CD4-positive, alpha-beta T cell (primary cell): ENCODE data around the gene GRIN1. TPM values are rescaled to one million over a fixed set of nuclear protein-coding genes. Genes with fewer than 3 reads are reported as not detected.

Experiments
- ATAC-seq: fragments of 200-7000 bp; cut with Tn5 transposase; one replicate; pipeline ENCODE4 v1.10.0; 2022; ENCODE audit warnings: mild to moderate bottlenecking; ENCODE audit not compliant: poor library complexity
- CTCF ChIA-PET: fragments of 350-600 bp; sonication (Branson Sonifier 250); formaldehyde crosslinking; loops from one replicate; lab custom pipeline; 2021; ENCODE audit warnings: antibody characterized with exemption, inconsistent platforms; lab: Charles Lee
- POLR2A ChIA-PET: fragments of 350-600 bp; sonication (Branson Sonifier 250); formaldehyde crosslinking; loops from one replicate; lab custom pipeline; 2021; ENCODE audit warnings: antibody characterized with exemption, inconsistent platforms; lab: Charles Lee
- DNase-seq, 14 experiments: peaks; one replicate each; pipeline ENCODE4 v3.0.0-alpha.2; 2013 to 2020; ENCODE audit warnings: mixed read lengths in 2 of 14
- H3K27ac ChIP-seq, 2 donors: one replicate each; pipeline versions ENCODE4 v1.5.1 to v1.7.0; 2013; ENCODE audit warnings: low read length in 2 of 2, low read depth in 1 of 2, mild to moderate bottlenecking in 1 of 2
- H3K27me3 ChIP-seq, 2 experiments: 1 replicate in 1 of 2; 2 replicates in 1 of 2; pipeline versions ENCODE4 v1.6.1 to v1.7.0; 2013; ENCODE audit warnings: low read length in 2 of 2, control low read depth in 1 of 2, mild to moderate bottlenecking in 1 of 2, moderate library complexity in 1 of 2; ENCODE audit not compliant: insufficient read depth in 2 of 2, control insufficient read depth in 1 of 2
- H3K36me3 ChIP-seq: one replicate; pipeline ENCODE4 v1.6.1; 2013; ENCODE audit warnings: low read length, control low read depth; ENCODE audit not compliant: insufficient read depth
- H3K4me1 ChIP-seq: one replicate; pipeline ENCODE4 v1.6.1; 2013; ENCODE audit warnings: low read length, control low read depth; ENCODE audit not compliant: insufficient read depth
- H3K4me3 ChIP-seq: one replicate; pipeline ENCODE4 v1.5.1; 2013; ENCODE audit warnings: mild to moderate bottlenecking, low read length, moderate library complexity
- H3K9me3 ChIP-seq, 2 experiments: 1 replicate in 1 of 2; 2 replicates in 1 of 2; pipeline versions ENCODE4 v1.6.1 to v1.7.0; 2013; ENCODE audit warnings: low read length in 2 of 2, mild to moderate bottlenecking in 2 of 2, control low read depth in 1 of 2, moderate library complexity in 1 of 2; ENCODE audit not compliant: control insufficient read depth in 1 of 2, insufficient read depth in 1 of 2
- H3K27ac Mint-ChIP-seq: one replicate; pipeline ENCODE4 v1.8.0; 2020; ENCODE audit warnings: mixed read lengths
- H3K27me3 Mint-ChIP-seq: one replicate; pipeline ENCODE4 v1.8.0; 2021; ENCODE audit warnings: mixed read lengths
- H3K36me3 Mint-ChIP-seq: one replicate; pipeline ENCODE4 v1.8.0; 2021; ENCODE audit warnings: low read depth, mixed read lengths
- H3K4me1 Mint-ChIP-seq: one replicate; pipeline ENCODE4 v1.8.0; 2021; ENCODE audit warnings: low read depth, mixed read lengths
- H3K4me3 Mint-ChIP-seq: one replicate; pipeline ENCODE4 v1.8.0; 2020; ENCODE audit warnings: mild to moderate bottlenecking, mixed read lengths
- H3K9me3 Mint-ChIP-seq: one replicate; pipeline ENCODE4 v1.8.0; 2020; ENCODE audit warnings: mixed read lengths
- intact Hi-C, 2 experiments: fragments of 100-400 bp; cut with DNase I in 1 of 2; cut with micrococcal nuclease in 1 of 2; formaldehyde crosslinking; loops; one replicate each; pipeline versions ENCODE4 v1.15.1 to v1.9.0; 2023 to 2025; cut with DNase I, micrococcal nuclease
- total RNA-seq, 174 experiments: library from RNA in 2 of 174; stranded (reverse) in 2 of 174; gene quantifications; one replicate each; pipeline ENCODE4 v1.2.3 and lab custom pipeline; 2021 to 2026
- TF ChIP-seq, protein P1 (sequence below): fragments of 200-600 bp; IDR thresholded peaks from one replicate; pipeline ENCODE4 v1.8.0; 2022; ENCODE audit warnings: antibody characterized with exemption, mild to moderate bottlenecking

GRIN1 gene
- total RNA-seq, 2 experiments from 2014 or later, result not detected

DNA sequence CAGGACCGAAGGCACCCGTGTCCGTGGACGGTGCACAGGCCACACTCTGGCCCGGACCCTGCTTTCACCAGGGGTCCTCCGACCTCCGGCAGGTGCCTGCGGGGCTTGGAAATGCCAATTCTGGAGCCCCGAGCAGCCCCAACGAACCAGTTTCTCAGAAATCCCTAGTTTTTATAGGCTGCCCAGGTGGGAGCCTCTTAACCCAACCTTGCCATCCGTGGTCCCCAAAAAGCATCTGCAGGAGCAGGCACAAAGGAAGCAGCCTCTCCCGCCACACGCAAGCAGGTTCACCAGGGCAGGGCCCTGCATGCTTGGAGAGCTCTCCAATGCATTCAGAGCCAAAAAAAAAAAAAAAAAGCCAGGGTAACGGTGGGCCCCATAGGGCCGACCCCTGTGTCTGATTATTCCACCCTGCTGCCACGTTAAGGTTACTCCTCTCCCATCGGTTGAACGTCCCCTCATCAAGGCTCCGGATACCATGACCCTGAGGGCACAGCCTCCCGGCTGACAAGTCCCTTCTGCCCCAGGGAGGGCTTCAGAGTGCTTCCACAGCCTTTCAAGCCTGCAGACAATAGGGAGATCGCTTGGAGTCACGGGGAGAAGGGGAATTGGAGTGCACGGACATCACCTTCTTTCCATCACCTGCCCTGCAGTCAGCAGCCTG is 62.4 kb downstream of the GRIN1 start:
- TF ChIP-seq, protein P1, sequence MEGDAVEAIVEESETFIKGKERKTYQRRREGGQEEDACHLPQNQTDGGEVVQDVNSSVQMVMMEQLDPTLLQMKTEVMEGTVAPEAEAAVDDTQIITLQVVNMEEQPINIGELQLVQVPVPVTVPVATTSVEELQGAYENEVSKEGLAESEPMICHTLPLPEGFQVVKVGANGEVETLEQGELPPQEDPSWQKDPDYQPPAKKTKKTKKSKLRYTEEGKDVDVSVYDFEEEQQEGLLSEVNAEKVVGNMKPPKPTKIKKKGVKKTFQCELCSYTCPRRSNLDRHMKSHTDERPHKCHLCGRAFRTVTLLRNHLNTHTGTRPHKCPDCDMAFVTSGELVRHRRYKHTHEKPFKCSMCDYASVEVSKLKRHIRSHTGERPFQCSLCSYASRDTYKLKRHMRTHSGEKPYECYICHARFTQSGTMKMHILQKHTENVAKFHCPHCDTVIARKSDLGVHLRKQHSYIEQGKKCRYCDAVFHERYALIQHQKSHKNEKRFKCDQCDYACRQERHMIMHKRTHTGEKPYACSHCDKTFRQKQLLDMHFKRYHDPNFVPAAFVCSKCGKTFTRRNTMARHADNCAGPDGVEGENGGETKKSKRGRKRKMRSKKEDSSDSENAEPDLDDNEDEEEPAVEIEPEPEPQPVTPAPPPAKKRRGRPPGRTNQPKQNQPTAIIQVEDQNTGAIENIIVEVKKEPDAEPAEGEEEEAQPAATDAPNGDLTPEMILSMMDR, result no peak
- H3K4me3 Mint-ChIP-seq, result peak overlapping the region; percentile 93
- H3K4me1 Mint-ChIP-seq, result peaks cover 31% of the 10 kb centered on the region
- Histone ChIP-seq H3K36me3 (peaks cover 2% of the 10 kb centered on the region), H3K4me1 (peaks cover 56% of the 10 kb centered on the region), H3K27ac (peak overlapping the region; percentile 72 to 76), H3K9me3 (peaks cover 0 to 6% of the 10 kb centered on the region in 2 experiments), H3K27me3 (no peaks in the 10 kb centered on the region), H3K4me3 (peak overlapping the region; percentile 87)
- peak overlapping the region; percentile 84 for H3K27ac Mint-ChIP-seq
- ATAC-seq, result no peak
- ChIA-PET CTCF (interaction anchor here (0.6 to 1.4 kb wide), 7 partner anchors 12 to 134 kb away, joined by 3 to 9 read pairs (median 4); partner anchors contain the start of genes ANAPC2, RNF224 and SSNA1), POLR2A (interaction anchor here (0.7 to 2.5 kb wide), 12 partner anchors 9 to 315 kb away, joined by 4 to 39 read pairs (median 8); partner anchors contain the start of genes ANAPC2, MAN1B1, NELFB and RNF208)
- peaks cover 5% of the 10 kb centered on the region for H3K36me3 Mint-ChIP-seq
- H3K27me3 Mint-ChIP-seq, result no peaks in the 10 kb centered on the region
- DNase-seq, result no peak
- no peaks in the 10 kb centered on the region for H3K9me3 Mint-ChIP-seq
- intact Hi-C loops, result loop anchor here (1.0 to 2.0 kb wide), 2 partner anchors 21 to 22 kb away; partner anchors contain the start of gene RNF208 (in 1 of the 2)

DNA sequence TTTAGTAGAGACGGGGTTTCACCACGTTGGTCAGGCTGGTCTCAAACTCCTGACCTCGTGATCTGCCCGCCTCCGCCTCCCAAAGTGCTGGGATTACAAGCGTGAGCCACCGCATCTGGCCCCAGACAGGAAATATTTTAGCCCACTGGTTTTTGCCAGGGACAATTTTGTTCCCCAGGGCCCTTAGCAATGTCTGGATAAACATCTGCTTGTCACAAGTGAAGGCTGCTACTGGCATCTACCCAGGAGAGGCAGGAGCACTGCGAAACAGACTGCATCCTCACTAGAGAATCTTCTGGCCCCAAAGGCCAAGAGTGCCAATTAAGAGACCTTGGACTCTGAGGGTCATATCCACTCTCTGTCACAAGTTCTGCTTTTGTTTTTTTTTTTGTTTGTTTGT is 64.0 kb downstream of the GRIN1 start:
- Histone ChIP-seq H3K27me3 (no peaks in the 10 kb centered on the region), H3K27ac (no peak overlapping the region), H3K4me1 (peaks cover 65% of the 10 kb centered on the region), H3K9me3 (peaks cover 0 to 6% of the 10 kb centered on the region in 2 experiments), H3K4me3 (no peak overlapping the region), H3K36me3 (peaks cover 2% of the 10 kb centered on the region)
- ATAC-seq, result no peak
- ChIA-PET CTCF (no interaction called here), POLR2A (interaction anchor here (0.7 to 2.2 kb wide), 3 partner anchors 14 to 73 kb away, joined by 3 to 9 read pairs (median 3); partner anchors contain the start of gene SSNA1)
- peaks cover 13% of the 10 kb centered on the region for H3K36me3 Mint-ChIP-seq
- H3K4me1 Mint-ChIP-seq, result peaks cover 44% of the 10 kb centered on the region
- peak overlapping the region; percentile 60 for H3K4me3 Mint-ChIP-seq
- DNase-seq, result no peak
- intact Hi-C loops, result no loop called here
- H3K27ac Mint-ChIP-seq, result peak overlapping the region; percentile 58
- TF ChIP-seq, protein P1, result no peak
- H3K9me3 Mint-ChIP-seq, result no peaks in the 10 kb centered on the region
- no peaks in the 10 kb centered on the region for H3K27me3 Mint-ChIP-seq

DNA sequence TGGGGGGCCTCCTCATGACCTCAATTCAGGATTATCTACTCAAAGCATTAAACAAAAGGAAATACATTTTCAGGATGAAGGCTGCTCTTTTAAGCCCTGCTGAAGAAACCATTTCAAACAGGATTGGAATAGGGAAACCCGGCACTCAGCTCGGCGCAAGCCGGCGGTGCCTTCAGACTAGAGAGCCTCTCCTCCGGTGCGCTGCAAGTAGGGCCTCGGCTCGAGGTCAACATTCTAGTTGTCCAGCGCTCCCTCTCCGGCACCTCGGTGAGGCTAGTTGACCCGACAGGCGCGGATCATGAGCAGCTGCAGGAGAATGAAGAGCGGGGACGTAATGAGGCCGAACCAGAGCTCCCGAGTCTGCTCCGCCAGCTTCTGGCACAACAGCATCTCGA is 65.8 kb downstream of the GRIN1 start:
- ATAC-seq (no peak), DNase-seq (no peak)
- peak overlapping the region; percentile 90 for H3K4me3 ChIP-seq
- peaks cover 51% of the 10 kb centered on the region for H3K4me1 ChIP-seq
- H3K4me1 Mint-ChIP-seq, result peaks cover 44% of the 10 kb centered on the region
- POLR2A ChIA-PET, result interaction anchor here (0.8 to 4.0 kb wide), 8 partner anchors 11 to 118 kb away, joined by 3 to 22 read pairs (median 5); partner anchors contain the start of genes MAN1B1, RNF208, SSNA1 and TUBB4B
- peak overlapping the region; percentile 93 for H3K27ac Mint-ChIP-seq
- CTCF ChIA-PET, result interaction anchor here (0.6 to 1.1 kb wide), 2 partner anchors 16 to 32 kb away, joined by 3 read pairs; no protein-coding TSS in a partner anchor
- peaks cover 13% of the 10 kb centered on the region for H3K36me3 Mint-ChIP-seq
- peaks cover 5% of the 10 kb centered on the region for H3K36me3 ChIP-seq
- peak overlapping the region; percentile 79 to 88 for H3K27ac ChIP-seq
- intact Hi-C loops, result loop anchor here (1.0 kb wide), 2 partner anchors 16 to 19 kb away; partner anchors contain the start of genes ANAPC2 (in 1 of the 2) and SSNA1 (in 1 of the 2)
- H3K27me3 Mint-ChIP-seq, result no peaks in the 10 kb centered on the region
- TF ChIP-seq, protein P1, result no peak
- H3K9me3 Mint-ChIP-seq, result no peaks in the 10 kb centered on the region
- peak overlapping the region; percentile 95 for H3K4me3 Mint-ChIP-seq
- no peaks in the 10 kb centered on the region for H3K9me3 ChIP-seq
- no peaks in the 10 kb centered on the region for H3K27me3 ChIP-seq
